Vagina (tissue), 2 donors: ENCODE measurements around the gene HIPK2.

Experiments
- POLR2A ChIP-seq, 2 donors: fragments of 450-650 bp; IDR thresholded peaks; one replicate each; pipeline ENCODE4 v1.6.1; 2017; ENCODE audit warnings: antibody characterized with exemption in 2 of 2, mild to moderate bottlenecking in 2 of 2, moderate library complexity in 2 of 2
- TF ChIP-seq, protein P1 (sequence below), 3 experiments: fragments of 450-650 bp in 2 of 3; fragments of 200-600 bp in 1 of 3; sonication (generic) in 1 of 3; IDR thresholded peaks; one replicate each; pipeline ENCODE4 v1.5.1; 2017 to 2019; ENCODE audit warnings: antibody characterized with exemption in 3 of 3, mild to moderate bottlenecking in 2 of 3, moderate library complexity in 2 of 3

DNA sequence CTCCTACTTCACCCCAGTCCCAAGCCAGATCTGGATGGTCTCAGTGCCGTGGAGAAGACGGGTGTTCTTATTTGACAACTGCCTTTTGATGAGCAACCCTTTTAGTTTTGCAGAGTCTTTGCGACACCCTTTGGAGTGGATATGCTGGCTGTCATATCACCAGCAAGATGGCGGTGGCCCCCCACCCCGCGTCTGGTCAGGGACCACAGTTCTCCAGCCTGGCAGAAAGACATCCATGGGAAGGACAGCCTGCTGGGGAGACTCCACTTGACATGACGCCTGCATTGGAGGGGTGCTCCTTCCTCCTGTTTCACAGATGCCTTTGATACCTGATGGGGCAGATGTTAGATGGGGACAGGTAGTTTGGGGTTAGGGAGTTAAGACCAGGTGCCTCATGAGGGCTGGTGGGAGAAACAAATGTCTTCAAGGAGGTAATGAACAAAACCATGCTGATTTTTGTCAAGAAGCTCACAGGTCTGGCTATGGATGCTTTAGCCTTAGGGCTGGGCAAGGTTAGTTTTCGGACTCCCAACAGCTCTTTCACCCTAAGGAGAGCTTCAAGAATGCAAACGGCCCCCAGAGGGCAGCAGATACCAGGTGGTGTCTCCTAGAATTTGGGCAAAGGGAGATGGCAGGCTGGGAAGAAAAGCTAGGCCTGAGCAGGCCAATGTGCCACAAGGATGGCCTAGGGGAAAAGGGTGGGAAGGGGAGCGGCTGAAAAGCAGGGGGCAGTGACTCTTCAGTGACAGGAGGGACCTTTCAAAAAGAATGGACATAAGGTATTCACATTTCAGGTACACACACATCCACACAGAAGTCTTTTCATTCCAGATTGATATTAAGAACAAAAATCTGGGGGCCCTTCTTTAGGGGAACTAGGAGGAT lies 159.1 kb downstream of the HIPK2 start:
- no peak for TF ChIP-seq POLR2A (IDR thresholded peaks at IDR 0.05)
- TF ChIP-seq, protein P1, sequence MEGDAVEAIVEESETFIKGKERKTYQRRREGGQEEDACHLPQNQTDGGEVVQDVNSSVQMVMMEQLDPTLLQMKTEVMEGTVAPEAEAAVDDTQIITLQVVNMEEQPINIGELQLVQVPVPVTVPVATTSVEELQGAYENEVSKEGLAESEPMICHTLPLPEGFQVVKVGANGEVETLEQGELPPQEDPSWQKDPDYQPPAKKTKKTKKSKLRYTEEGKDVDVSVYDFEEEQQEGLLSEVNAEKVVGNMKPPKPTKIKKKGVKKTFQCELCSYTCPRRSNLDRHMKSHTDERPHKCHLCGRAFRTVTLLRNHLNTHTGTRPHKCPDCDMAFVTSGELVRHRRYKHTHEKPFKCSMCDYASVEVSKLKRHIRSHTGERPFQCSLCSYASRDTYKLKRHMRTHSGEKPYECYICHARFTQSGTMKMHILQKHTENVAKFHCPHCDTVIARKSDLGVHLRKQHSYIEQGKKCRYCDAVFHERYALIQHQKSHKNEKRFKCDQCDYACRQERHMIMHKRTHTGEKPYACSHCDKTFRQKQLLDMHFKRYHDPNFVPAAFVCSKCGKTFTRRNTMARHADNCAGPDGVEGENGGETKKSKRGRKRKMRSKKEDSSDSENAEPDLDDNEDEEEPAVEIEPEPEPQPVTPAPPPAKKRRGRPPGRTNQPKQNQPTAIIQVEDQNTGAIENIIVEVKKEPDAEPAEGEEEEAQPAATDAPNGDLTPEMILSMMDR (IDR thresholded peaks at IDR 0.05) = no peak
